NK-92 treated with Interleukin-12 subunit alpha and Interleukin-12 subunit beta, amount 100 ng/mL, for 24 hours (cell line): Measurements from ENCODE around the gene HELZ2.
"Not testable (repeated sequence)": the region's sequence is repeated elsewhere in the genome, so short reads cannot be mapped to it uniquely, and the experiment has no call there.

Experiments used
- DNase-seq: peaks from one replicate; lab custom pipeline; 2025; lab: John Stamatoyannopoulos, UW

HELZ2 gene, protein sequence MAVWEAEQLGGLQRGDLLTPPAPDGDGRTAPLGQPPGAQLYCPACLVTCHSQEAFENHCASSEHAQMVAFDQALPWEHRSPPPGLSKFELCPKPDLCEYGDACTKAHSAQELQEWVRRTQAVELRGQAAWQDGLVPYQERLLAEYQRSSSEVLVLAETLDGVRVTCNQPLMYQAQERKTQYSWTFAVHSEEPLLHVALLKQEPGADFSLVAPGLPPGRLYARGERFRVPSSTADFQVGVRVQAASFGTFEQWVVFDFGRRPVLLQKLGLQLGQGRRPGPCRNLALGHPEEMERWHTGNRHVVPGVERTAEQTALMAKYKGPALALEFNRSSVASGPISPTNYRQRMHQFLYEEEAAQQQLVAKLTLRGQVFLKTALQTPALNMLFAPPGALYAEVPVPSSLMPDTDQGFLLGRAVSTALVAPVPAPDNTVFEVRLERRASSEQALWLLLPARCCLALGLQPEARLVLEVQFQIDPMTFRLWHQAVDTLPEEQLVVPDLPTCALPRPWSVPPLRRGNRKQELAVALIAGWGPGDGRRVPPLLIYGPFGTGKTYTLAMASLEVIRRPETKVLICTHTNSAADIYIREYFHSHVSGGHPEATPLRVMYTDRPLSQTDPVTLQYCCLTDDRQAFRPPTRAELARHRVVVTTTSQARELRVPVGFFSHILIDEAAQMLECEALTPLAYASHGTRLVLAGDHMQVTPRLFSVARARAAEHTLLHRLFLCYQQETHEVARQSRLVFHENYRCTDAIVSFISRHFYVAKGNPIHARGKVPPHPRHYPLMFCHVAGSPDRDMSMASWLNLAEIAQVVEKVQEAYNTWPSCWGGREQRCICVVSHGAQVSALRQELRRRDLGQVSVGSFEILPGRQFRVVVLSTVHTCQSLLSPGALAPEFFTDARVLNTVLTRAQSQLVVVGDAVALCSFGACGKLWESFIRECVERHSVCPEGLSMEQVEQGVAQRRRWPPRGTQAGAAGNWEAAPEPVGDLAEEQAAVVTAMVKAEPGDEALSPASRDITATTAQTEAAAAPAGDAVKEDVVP (N-terminal part only)

GRCh38 chr20:63574156-63574828 lies at the start of gene HELZ2:
Gene HELZ2, minus strand, starts transcription at chr20:63574239. Its CDS starts 1,854 bp downstream, at chr20:63572385.
- DNase-seq: peak; percentile 63

GRCh38 chr20:63622732-63623131 lies 48.7 kb upstream of the HELZ2 start:
- DNase-seq: no peak

- no peak for DNase-seq
These were observed 48.1 kb upstream of the HELZ2 start for GRCh38 chr20:63622096-63622495.

- DNase-seq: no peak
These were observed 47.0 kb upstream of the HELZ2 start for GRCh38 chr20:63620991-63621390.

GRCh38 chr20:63619505-63619904 lies 45.5 kb upstream of the HELZ2 start:
- DNase-seq: no peak

GRCh38 chr20:63619086-63619485 lies 45.0 kb upstream of the HELZ2 start:
- DNase-seq: no peak

GRCh38 chr20:63618291-63618980 lies 44.4 kb upstream of the HELZ2 start:
- DNase-seq: no peak

- no peak for DNase-seq
These were observed 43.8 kb upstream of the HELZ2 start for GRCh38 chr20:63617876-63618265.

DNA sequence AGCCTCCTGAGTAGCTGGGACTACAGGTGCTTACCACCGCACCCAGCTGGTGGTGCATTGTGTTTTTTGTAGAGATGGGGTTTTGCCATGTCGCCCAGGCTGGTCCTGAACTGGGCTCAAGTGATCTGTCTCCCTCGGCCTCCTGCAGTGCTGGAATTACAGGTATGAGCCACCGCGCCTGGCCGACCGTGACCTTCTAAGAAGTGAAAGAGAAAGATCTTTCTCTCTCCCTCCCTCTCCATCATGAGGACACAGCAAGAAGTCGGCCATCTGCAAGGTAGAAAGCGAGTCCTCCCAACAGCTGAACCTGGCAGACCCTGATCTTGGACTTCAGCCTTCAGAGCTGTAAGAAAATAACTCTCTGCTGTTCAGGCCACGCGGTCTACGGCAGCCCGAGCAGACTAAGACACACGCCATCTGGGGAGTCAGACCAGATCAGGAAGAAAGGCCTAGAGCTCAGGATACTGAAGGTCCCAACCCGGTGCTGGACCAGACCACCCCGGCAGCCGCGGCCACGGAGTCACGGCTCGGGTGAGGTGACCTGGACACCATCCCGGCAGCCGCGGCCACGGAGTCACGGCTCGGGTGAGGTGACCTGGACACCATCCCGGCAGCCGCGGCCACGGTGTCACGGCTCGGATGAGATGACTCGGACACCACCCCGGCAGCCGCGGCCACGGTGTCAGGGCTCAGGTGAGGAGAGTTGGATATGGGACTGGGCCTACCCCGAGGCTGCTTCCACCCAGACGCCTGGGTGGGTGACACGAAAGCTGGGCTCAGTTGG lies 43.2 kb upstream of the HELZ2 start:
- no peak for DNase-seq

GRCh38 chr20:63613863-63614594 lies 40.0 kb upstream of the HELZ2 start:
- not testable (repeated sequence) for DNase-seq

DNA sequence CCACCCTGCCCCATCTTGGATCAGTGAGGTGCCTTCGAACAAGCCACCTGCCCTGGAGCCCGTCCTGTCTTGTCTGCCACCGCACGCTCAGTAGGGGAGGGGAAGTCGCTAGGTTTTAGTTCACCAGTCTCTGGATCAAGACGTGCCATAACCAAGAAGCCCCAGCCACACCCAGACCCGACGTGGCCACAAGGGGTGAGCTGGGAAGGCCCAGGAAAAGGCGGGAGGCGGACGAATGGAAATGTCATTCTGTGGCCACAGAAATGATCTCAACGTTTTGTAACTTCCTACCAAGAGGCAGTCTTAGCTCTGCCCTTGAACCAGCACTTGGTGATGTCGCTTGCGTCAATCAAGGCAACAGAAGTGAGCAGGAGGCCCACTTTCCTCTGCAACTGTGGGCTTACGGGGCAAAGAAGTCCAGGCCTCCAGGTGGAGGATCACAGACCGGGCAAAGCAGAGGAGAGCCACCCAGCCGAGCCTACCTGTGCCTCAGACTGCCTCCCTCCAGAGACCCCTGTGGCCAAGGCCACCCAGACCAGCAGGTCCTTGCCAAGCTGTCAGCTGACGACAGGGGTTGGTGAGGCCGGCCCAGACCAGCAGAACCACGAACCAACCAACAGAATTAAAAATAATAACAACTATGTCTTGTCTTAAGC lies 38.4 kb upstream of the HELZ2 start:
- DNase-seq: no peak

GRCh38 chr20:63611646-63612045 lies 37.6 kb upstream of the HELZ2 start:
- no peak for DNase-seq

DNA sequence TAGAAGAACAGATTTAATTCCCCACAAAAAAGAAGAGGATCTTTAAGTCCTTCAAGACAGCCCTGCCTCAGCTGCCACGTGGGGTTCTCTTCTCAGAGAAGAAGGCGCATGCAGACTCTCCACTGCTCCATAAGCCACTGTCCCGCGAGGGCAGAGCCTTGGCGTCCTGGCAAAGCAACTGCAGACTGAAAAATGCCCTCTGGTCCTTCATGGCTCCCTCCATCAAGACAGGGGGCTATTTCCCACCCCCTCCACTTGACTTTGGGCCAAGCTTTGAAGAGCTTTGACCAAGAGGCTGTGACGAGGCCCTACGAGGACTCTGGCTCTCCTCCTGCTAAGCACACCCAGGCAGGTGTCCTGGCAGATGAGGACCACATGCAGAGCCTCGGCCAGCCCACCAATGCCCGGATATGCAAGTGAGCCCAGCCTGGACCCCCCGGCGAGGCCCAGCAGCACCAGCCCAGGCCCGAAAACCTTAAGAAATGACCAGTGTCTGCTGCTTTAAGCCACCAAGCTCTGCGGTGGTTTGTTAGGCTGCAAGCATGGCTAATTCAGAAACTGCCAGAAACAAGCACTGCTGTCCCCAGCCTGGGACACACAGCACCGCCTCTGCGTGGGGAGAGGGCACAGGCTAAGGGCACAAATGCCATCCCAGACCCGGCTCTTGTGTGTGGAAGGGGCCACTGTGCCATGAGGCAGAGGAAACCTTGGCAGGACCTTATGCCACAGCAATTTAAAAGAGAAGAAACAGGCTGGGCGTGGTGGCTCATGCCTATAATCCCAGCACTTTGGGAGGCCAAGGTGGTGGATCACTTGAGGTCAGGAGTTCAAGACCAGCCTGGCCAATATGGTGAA lies 36.8 kb upstream of the HELZ2 start:
- DNase-seq: no peak

DNA sequence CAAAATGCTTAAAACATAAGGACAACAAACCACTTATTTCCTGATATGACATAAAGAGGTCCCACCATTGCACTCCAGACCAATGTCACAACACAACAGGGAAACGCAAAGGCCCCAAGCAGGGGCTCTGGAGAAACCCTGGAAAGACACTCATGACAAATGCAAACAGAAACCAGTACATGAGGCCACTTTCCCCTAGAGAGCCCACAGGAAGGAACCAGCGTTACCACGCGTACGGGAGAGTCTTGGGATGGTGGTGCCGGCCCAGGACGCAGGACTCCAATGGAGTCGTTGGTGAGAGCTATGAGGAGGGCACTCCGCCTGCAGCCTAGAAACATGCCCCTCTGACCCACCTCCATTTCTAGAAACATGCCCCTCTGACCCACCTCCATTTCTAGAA lies 32.6 kb upstream of the HELZ2 start:
- no peak for DNase-seq

DNA sequence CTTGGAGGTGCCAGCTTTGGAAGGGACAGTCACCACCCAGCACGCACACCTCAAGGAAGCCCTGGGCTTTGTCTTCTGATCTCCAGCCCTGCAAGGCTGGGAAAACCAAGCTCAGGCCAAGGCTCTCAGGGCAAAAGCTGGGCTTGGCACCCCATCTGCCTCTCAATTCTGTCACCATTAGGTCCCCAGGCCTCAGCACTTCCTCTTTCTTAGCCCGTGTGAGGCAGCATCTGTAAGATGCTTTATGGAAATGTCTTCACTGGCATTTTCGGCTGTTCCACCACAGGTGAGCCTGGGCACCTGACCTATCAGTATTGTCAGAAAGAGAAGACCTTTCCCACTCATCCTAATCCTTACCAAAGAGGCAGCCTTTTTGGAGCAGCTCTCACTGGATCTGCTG lies 28.3 kb upstream of the HELZ2 start:
- DNase-seq: no peak

GRCh38 chr20:63601679-63602078 lies 27.6 kb upstream of the HELZ2 start:
- not testable (repeated sequence) for DNase-seq

GRCh38 chr20:63599396-63600050 lies 25.5 kb upstream of the HELZ2 start:
- no peak for DNase-seq
